Measurements from ENCODE around the gene PHLDB2. TPM values are rescaled to one million over a fixed set of nuclear protein-coding genes. Genes with fewer than 3 reads are reported as not detected.

Gene PHLDB2
- total and polyA plus RNA-seq, 2 donors (not counting 1 experiment from before 2014, with no cell fraction given) = 33.8 to 47.9 TPM

GRCh38 chr3:111917300-111917699 lies 58.2 kb downstream of the PHLDB2 start:
- Histone ChIP-seq H3K79me2 (ENCODE audit: control insufficient read depth, insufficient read depth, low read length) (no peaks in the 10 kb centered on the region), H3K36me3 (ENCODE audit: control insufficient read depth, insufficient read depth, low read length) (peaks cover 11% of the 10 kb centered on the region), H3K4me2 (ENCODE audit: extremely low read depth, insufficient read depth, low read length) (no peak overlapping the region), H3K4me1 (ENCODE audit: control insufficient read depth, extremely low read depth, insufficient read depth, low read length) (no peaks in the 10 kb centered on the region), H3K27me3 (ENCODE audit: control insufficient read depth, insufficient read depth, low read length) (no peaks in the 10 kb centered on the region), H3K4me3 (replicated peaks in 1 of 4; ENCODE audit: control extremely low read depth in 1 of 4, insufficient read depth in 1 of 4, low read depth in 3 of 4, low read length in 4 of 4) (no peak overlapping the region), H4K20me1 (ENCODE audit: control insufficient read depth, extremely low read depth, insufficient read depth, low read length) (no peaks in the 10 kb centered on the region), H2AFZ (ENCODE audit: low read length) (no peak overlapping the region), H3K9ac (ENCODE audit: insufficient read depth, low read length) (no peak overlapping the region), H3K27ac (ENCODE audit: insufficient read depth, low read length) (no peak overlapping the region), H3K9me3 (ENCODE audit: control insufficient read depth, insufficient read depth, low read depth, low read length) (no peaks in the 10 kb centered on the region)
- TF ChIP-seq EZH2 (IDR thresholded peaks at IDR 0.05; ENCODE audit: low read length, missing control alignments) (no peak), CTCF (conservative IDR thresholded peaks at IDR 0.05 in 1 of 2, IDR thresholded peaks at IDR 0.05 in 1 of 2; ENCODE audit: low read depth in 1 of 2, low read length in 2 of 2) (no peak)
- DNase-seq (ENCODE audit: low read depth in 2 of 2) = peak in 1 of 2 donors; percentile 82

GRCh38 chr3:111919370-111920065 lies 60.5 kb downstream of the PHLDB2 start:
- Histone ChIP-seq H3K4me1 (ENCODE audit: control insufficient read depth, extremely low read depth, insufficient read depth, low read length) (peaks cover 3% of the 10 kb centered on the region), H3K9ac (ENCODE audit: insufficient read depth, low read length) (no peak overlapping the region), H2AFZ (ENCODE audit: low read length) (no peak overlapping the region), H4K20me1 (ENCODE audit: control insufficient read depth, extremely low read depth, insufficient read depth, low read length) (no peaks in the 10 kb centered on the region), H3K79me2 (ENCODE audit: control insufficient read depth, insufficient read depth, low read length) (no peaks in the 10 kb centered on the region), H3K27me3 (ENCODE audit: control insufficient read depth, insufficient read depth, low read length) (no peaks in the 10 kb centered on the region), H3K27ac (ENCODE audit: insufficient read depth, low read length) (no peak overlapping the region), H3K9me3 (ENCODE audit: control insufficient read depth, insufficient read depth, low read depth, low read length) (no peaks in the 10 kb centered on the region), H3K4me3 (replicated peaks in 1 of 4; ENCODE audit: control extremely low read depth in 1 of 4, insufficient read depth in 1 of 4, low read depth in 3 of 4, low read length in 4 of 4) (no peak overlapping the region), H3K4me2 (ENCODE audit: extremely low read depth, insufficient read depth, low read length) (no peak overlapping the region), H3K36me3 (ENCODE audit: control insufficient read depth, insufficient read depth, low read length) (peaks cover 11% of the 10 kb centered on the region)
- no peak for TF ChIP-seq EZH2 (IDR thresholded peaks at IDR 0.05; ENCODE audit: low read length, missing control alignments)
- TF ChIP-seq CTCF (conservative IDR thresholded peaks at IDR 0.05 in 1 of 2, IDR thresholded peaks at IDR 0.05 in 1 of 2; ENCODE audit: low read depth in 1 of 2, low read length in 2 of 2) = no peak
- no peak for DNase-seq (ENCODE audit: low read depth in 2 of 2)

GRCh38 chr3:111921181-111921580 lies 62.1 kb downstream of the PHLDB2 start:
- no peak overlapping the region for H2AFZ ChIP-seq (ENCODE audit: low read length)
- H3K27me3 ChIP-seq (ENCODE audit: control insufficient read depth, insufficient read depth, low read length) = no peaks in the 10 kb centered on the region
- H3K27ac ChIP-seq (ENCODE audit: insufficient read depth, low read length) = no peak overlapping the region
- H3K4me3 ChIP-seq (replicated peaks in 1 of 4; ENCODE audit: control extremely low read depth in 1 of 4, insufficient read depth in 1 of 4, low read depth in 3 of 4, low read length in 4 of 4) = no peak overlapping the region
- H3K9me3 ChIP-seq (ENCODE audit: control insufficient read depth, insufficient read depth, low read depth, low read length) = no peaks in the 10 kb centered on the region
- peaks cover 12% of the 10 kb centered on the region for H3K36me3 ChIP-seq (ENCODE audit: control insufficient read depth, insufficient read depth, low read length)
- H3K9ac ChIP-seq (ENCODE audit: insufficient read depth, low read length) = no peak overlapping the region
- DNase-seq (ENCODE audit: low read depth in 2 of 2) = no peak
- H4K20me1 ChIP-seq (ENCODE audit: control insufficient read depth, extremely low read depth, insufficient read depth, low read length) = no peaks in the 10 kb centered on the region
- no peak overlapping the region for H3K4me2 ChIP-seq (ENCODE audit: extremely low read depth, insufficient read depth, low read length)
- peaks cover 3% of the 10 kb centered on the region for H3K4me1 ChIP-seq (ENCODE audit: control insufficient read depth, extremely low read depth, insufficient read depth, low read length)
- no peaks in the 10 kb centered on the region for H3K79me2 ChIP-seq (ENCODE audit: control insufficient read depth, insufficient read depth, low read length)
- TF ChIP-seq EZH2 (IDR thresholded peaks at IDR 0.05; ENCODE audit: low read length, missing control alignments) = no peak
